GM21529 (cell line): Measurements from ENCODE around the gene ZBTB7C.

Source experiments
- ATAC-seq: cut with Tn5 transposase; IDR thresholded peaks from one replicate; pipeline ENCODE4 v1.9.1; 2021; ENCODE audit not compliant: unreplicated experiment

The ZBTB7C gene

GRCh38 chr18:48048251-48048650 lies 360.9 kb downstream of the ZBTB7C start:
- ATAC-seq: no peak

- no peak for ATAC-seq
Observed at GRCh38 chr18:48046843-48047242, 362.3 kb downstream of the ZBTB7C start.

GRCh38 chr18:48045744-48046143 lies 363.4 kb downstream of the ZBTB7C start:
- no peak for ATAC-seq

GRCh38 chr18:48044944-48045343 lies 364.2 kb downstream of the ZBTB7C start:
- ATAC-seq: no peak

GRCh38 chr18:48043166-48043565 lies 366.0 kb downstream of the ZBTB7C start:
- no peak for ATAC-seq

- no peak for ATAC-seq
Observed at GRCh38 chr18:48042431-48042830, 366.8 kb downstream of the ZBTB7C start.

GRCh38 chr18:48040457-48041110 lies 368.6 kb downstream of the ZBTB7C start:
- ATAC-seq: no peak

GRCh38 chr18:48039769-48040215 lies 369.4 kb downstream of the ZBTB7C start:
- ATAC-seq: no peak

GRCh38 chr18:48038636-48039035 lies 370.5 kb downstream of the ZBTB7C start:
- no peak for ATAC-seq

- ATAC-seq: no peak
Observed at GRCh38 chr18:48037481-48038271, 371.5 kb downstream of the ZBTB7C start.

- no peak for ATAC-seq
Observed at GRCh38 chr18:48036641-48037421, 372.4 kb downstream of the ZBTB7C start.

- no peak for ATAC-seq
Observed at GRCh38 chr18:48036226-48036625, 373.0 kb downstream of the ZBTB7C start.

- ATAC-seq: no peak
Observed at GRCh38 chr18:48035556-48035860, 373.7 kb downstream of the ZBTB7C start.

- ATAC-seq: no peak
Observed at GRCh38 chr18:48034651-48035555, 374.3 kb downstream of the ZBTB7C start.

- ATAC-seq: no peak
Observed at GRCh38 chr18:48033790-48034650, 375.2 kb downstream of the ZBTB7C start.

GRCh38 chr18:48032876-48033789 lies 376.1 kb downstream of the ZBTB7C start:
- no peak for ATAC-seq

- no peak for ATAC-seq
Observed at GRCh38 chr18:48031641-48032040, 377.5 kb downstream of the ZBTB7C start.

- ATAC-seq: no peak
Observed at GRCh38 chr18:48030616-48031480, 378.3 kb downstream of the ZBTB7C start.
